ENCODE measurements around the gene DCAF5. TPM values are rescaled to one million over a fixed set of nuclear protein-coding genes. Genes with fewer than 3 reads are reported as not detected.

The DCAF5 gene
- total RNA-seq, 2 experiments from 2014 or later = 45.7 to 50.3 TPM

DNA sequence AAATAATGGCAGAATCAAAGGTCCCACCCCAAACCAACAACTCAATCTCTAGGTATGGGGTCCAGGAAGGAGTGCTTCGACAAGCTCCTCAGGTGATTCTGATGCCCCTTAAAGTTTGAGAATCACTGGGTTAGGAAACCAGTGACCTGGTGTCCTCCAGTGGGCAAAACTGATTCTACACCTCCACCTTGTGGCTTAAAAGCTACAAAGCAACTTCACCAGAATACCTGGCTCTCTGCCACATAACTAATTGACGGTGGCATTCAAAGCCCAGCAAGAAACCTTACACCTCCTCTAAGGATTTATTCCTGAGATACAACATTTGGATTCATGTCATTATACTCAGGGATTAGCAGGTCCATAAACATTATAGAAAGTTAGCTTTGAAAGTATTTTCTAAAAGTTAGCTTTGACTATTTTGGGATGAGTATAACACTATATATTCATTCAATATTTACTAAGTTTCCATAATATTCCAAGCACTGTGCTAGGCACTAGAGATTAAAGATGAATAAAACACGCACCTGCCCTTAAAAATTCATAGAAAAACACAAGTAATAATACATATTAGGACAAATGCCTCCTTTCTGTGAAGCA lies 45.4 kb downstream of the DCAF5 start:
- Mint-ChIP-seq H3K4me1 (peaks cover under 1% of the 10 kb centered on the region), H3K27me3 (no peaks in the 10 kb centered on the region), H3K4me3 (no peak overlapping the region), H3K36me3 (ENCODE audit: low read depth) (peaks cover 22% of the 10 kb centered on the region), H3K27ac (no peak overlapping the region), H3K9me3 (no peaks in the 10 kb centered on the region)
- DNase-seq = peak; percentile 24
- ChIA-PET POLR2A (interaction anchor here (0.9 to 1.2 kb wide), 2 partner anchors 195 to 197 kb away, joined by 3 to 5 read pairs; no protein-coding TSS in a partner anchor), CTCF (interaction anchor here (0.6 to 4.4 kb wide), 17 partner anchors 10 to 264 kb away, joined by 3 to 58 read pairs (median 4); no protein-coding TSS in a partner anchor)

DNA sequence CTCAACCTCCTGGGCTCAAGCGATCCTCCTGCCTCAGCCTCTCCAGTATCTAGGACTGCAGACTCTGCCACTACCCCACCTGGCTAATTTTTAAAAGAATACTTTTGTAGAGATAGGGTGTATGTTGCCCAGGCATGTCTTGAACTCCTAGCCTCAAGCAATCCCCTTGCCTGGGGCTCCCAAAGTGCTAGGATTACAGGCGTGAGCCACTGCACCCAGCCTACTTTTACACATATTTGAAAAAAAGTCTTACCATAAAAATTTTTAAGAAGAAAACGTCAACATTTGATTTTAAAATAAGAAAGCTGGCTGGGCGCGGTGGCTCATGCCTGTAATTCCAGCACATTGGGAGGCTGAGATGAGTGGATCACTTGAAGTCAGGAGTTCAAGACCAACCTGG lies 46.5 kb downstream of the DCAF5 start:
- no peaks in the 10 kb centered on the region for H3K27me3 Mint-ChIP-seq
- ChIA-PET POLR2A (no interaction called here), CTCF (interaction anchor here (1.0 to 4.4 kb wide), 6 partner anchors 16 to 244 kb away, joined by 3 to 58 read pairs (median 5); no protein-coding TSS in a partner anchor)
- H3K9me3 Mint-ChIP-seq = no peaks in the 10 kb centered on the region
- no peak overlapping the region for H3K4me3 Mint-ChIP-seq
- peaks cover 18% of the 10 kb centered on the region for H3K36me3 Mint-ChIP-seq (ENCODE audit: low read depth)
- no peak overlapping the region for H3K27ac Mint-ChIP-seq
- H3K4me1 Mint-ChIP-seq = peaks cover 5% of the 10 kb centered on the region
- DNase-seq = no peak

DNA sequence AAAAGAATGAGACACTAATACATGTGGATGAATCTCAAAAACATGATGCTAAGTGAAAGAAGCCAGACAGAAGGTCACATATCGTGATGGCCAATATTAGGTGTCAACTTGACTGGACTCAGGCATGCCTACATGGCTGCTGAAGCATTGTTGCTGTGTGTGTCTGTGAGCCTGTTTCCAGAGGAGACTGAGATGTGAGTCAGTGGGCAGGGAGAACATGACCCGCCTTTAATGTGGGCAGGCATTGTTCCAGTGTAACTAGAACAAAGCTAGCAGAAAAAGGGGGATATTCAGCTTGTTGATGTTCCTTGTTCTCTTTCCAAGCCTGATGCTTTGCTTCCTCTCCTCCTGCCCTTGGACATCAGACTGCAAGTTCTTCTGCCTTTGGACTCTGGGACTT lies 47.6 kb downstream of the DCAF5 start:
- H3K9me3 Mint-ChIP-seq = no peaks in the 10 kb centered on the region
- peaks cover 15% of the 10 kb centered on the region for H3K36me3 Mint-ChIP-seq (ENCODE audit: low read depth)
- no peak overlapping the region for H3K27ac Mint-ChIP-seq
- POLR2A ChIA-PET = no interaction called here
- no peak overlapping the region for H3K4me3 Mint-ChIP-seq
- DNase-seq = no peak
- H3K27me3 Mint-ChIP-seq = no peaks in the 10 kb centered on the region
- CTCF ChIA-PET = no interaction called here
- H3K4me1 Mint-ChIP-seq = peaks cover 13% of the 10 kb centered on the region

DNA sequence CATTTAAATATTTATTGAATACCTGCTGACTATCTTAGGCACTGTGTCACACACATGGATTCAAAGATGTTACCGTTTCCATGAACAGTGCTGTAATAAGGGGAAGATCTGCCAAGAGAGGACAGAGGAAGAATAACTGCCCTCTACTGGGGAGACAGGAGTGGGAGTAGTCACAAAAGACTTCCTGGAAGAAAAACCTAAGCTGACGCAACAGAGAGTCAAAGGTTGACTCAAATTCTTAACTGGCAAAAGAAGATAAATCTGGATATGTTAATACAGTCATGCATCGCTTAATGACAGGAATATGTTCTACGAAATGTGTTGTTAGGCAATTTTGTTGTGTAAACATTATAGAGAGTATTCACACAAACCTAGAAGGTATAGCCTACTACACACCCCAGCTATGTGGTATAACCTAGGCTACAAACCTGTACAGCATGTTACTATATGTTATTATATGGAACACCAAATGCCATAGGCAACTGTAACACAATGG lies 51.5 kb downstream of the DCAF5 start:
- H3K4me1 Mint-ChIP-seq = peaks cover 13% of the 10 kb centered on the region
- peak overlapping the region; percentile 0 for H3K27ac Mint-ChIP-seq
- ChIA-PET CTCF (interaction anchor here (0.7 to 3.7 kb wide), 4 partner anchors 189 to 231 kb away, joined by 3 to 15 read pairs (median 8); no protein-coding TSS in a partner anchor), POLR2A (no interaction called here)
- H3K4me3 Mint-ChIP-seq = no peak overlapping the region
- DNase-seq = no peak
- no peaks in the 10 kb centered on the region for H3K9me3 Mint-ChIP-seq
- peaks cover 13% of the 10 kb centered on the region for H3K36me3 Mint-ChIP-seq (ENCODE audit: low read depth)
- no peaks in the 10 kb centered on the region for H3K27me3 Mint-ChIP-seq

DNA sequence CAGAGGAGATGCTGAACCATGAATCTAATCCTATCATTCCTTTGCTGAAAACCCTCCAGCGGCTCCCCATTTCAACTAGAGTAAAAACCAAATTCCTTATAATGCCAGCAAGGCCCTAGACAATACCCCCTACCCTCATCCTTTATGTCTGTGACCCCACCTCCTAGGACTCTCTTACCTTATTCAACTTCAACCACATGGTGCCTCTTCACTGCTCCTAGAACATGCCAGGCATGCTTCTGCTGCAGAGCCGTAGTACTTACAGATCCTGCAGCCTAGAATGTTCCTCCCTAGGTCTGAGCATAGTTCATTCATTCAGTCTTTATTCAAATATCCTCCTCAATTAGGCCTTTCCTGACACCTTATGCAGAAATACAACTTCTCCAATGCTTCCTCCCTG lies 54.9 kb downstream of the DCAF5 start:
- Mint-ChIP-seq H3K27ac (no peak overlapping the region), H3K4me3 (no peak overlapping the region), H3K27me3 (no peaks in the 10 kb centered on the region), H3K9me3 (no peaks in the 10 kb centered on the region), H3K4me1 (peaks cover 17% of the 10 kb centered on the region), H3K36me3 (ENCODE audit: low read depth) (peaks cover 7% of the 10 kb centered on the region)
- POLR2A ChIA-PET = no interaction called here
- CTCF ChIA-PET = interaction anchor here (2.3 to 2.8 kb wide), 2 partner anchors 186 to 187 kb away, joined by 7 to 10 read pairs; no protein-coding TSS in a partner anchor
- no peak for DNase-seq

DNA sequence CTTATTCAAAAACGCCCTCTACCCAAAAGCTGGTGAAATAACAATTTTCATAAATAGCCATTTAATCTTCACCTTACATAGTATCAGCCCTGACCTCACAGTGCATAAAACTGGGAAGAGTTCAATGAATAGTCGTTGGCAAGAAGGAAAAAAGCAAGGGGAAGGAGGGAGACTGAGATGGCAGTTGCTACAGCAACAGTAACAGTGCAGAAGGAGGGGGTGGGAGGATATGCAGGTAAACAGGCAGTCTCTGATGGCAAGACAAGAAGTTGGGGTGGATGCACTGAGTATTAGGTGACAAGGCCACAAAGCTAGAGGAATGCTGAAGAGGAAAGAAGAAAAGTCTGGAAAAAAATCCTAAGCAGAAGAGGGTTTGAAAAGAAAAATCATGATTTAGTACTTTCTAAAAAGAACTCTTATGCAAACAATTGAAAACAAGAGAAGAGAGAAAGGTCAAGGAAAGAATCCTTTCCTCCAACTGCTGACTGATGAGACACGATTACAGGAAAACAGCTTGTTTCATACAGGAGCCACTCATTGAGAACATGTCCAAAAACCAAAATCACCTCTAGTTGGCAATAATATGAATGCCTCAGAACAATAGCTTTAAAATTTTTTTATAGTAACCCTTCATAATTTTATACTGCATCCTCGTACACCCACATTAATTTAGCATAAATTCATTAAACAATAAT lies 56.0 kb downstream of the DCAF5 start:
- H3K27me3 Mint-ChIP-seq = no peaks in the 10 kb centered on the region
- H3K36me3 Mint-ChIP-seq (ENCODE audit: low read depth) = peaks cover 7% of the 10 kb centered on the region
- CTCF ChIA-PET = interaction anchor here (2.3 kb wide), 1 partner anchor 186 kb away, joined by 7 read pairs; no protein-coding TSS in a partner anchor
- POLR2A ChIA-PET = no interaction called here
- DNase-seq = no peak
- no peaks in the 10 kb centered on the region for H3K9me3 Mint-ChIP-seq
- H3K4me3 Mint-ChIP-seq = no peak overlapping the region
- H3K27ac Mint-ChIP-seq = no peak overlapping the region
- peaks cover 18% of the 10 kb centered on the region for H3K4me1 Mint-ChIP-seq

DNA sequence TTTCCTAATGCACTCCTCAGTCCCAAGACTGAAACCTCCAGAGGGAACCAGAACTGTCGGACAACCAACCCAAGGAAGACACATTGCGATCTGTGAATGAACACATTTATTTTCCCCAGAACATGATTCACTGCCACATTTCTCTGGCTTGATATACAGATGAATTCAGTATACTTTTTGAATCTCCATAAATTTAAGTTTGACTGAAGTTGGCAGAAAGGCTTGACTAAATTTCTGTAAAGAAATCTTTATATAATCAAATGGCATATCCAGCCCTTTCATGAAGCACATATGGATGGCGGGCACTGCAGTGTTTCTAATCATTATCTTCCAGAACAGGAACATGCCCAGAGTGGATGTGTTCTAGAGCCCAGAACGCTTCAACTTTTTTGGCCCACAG lies 56.7 kb downstream of the DCAF5 start:
- Mint-ChIP-seq H3K27ac (no peak overlapping the region), H3K27me3 (no peaks in the 10 kb centered on the region), H3K9me3 (no peaks in the 10 kb centered on the region), H3K36me3 (ENCODE audit: low read depth) (peaks cover 11% of the 10 kb centered on the region), H3K4me3 (no peak overlapping the region), H3K4me1 (peaks cover 13% of the 10 kb centered on the region)
- ChIA-PET POLR2A (no interaction called here), CTCF (interaction anchor here (2.3 kb wide), 1 partner anchor 186 kb away, joined by 7 read pairs; no protein-coding TSS in a partner anchor)
- DNase-seq = no peak

DNA sequence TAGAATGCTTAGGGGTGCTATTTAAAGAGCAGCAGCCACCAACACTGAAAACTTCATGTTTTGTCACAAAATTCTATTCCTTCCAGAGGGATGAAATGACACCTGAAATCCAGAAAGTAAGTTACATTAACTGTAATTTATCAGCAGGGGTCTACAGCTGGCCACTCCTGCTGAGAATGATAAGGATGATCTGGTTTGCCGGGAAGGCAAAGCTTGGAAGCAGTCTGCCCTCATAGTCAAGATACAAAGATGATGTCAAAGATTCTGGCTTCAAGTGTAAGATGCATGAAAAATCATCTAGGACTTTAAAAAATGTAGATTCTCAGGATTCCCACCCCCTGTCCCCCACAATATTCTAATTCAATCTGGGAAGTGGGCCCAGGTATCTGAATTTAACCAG lies 58.4 kb downstream of the DCAF5 start:
- CTCF ChIA-PET = interaction anchor here (6.7 kb wide), 1 partner anchor 183 kb away, joined by 54 read pairs; no protein-coding TSS in a partner anchor
- no peaks in the 10 kb centered on the region for H3K9me3 Mint-ChIP-seq
- H3K4me3 Mint-ChIP-seq = no peak overlapping the region
- H3K36me3 Mint-ChIP-seq (ENCODE audit: low read depth) = peaks cover 21% of the 10 kb centered on the region
- no peak for DNase-seq
- POLR2A ChIA-PET = no interaction called here
- H3K27me3 Mint-ChIP-seq = no peaks in the 10 kb centered on the region
- H3K27ac Mint-ChIP-seq = no peak overlapping the region
- peaks cover 7% of the 10 kb centered on the region for H3K4me1 Mint-ChIP-seq

DNA sequence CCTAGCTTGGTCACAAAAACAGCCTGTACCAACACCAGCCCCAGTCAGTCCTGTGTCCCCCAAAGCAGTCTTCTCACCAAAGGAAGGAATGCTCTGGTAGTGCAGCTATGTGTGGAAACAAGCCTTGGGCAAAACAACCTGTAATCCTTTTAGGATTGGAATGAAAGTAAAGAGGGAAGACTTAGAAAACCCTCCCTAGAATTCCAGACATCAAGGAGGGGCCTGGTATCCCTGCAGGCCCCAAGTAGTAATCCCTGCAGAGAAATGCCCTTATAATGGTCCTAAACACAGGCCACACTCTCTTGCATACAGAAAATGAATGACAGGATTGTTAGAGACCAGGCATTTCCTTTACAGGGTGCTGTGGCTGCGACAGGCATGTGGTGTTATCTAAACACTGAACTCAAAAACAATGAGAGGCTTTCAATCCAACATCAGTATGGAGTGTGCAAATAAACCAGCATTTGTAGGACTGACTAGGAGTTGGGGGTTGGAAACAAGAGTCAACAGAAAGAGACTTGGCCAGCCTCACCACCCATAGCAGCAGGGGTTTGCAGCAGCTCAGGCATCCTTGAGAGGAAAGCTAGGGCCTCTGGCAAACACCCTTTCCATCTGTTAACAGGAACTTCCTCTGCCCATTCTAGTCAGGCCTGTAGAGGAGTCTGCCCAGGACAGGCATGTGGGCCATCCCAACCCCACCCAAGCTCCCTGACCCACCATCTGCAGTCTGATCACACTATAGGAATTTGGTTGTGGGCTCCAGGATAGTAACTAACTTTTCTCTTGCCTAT lies 59.1 kb downstream of the DCAF5 start:
- CTCF ChIA-PET = interaction anchor here (6.7 kb wide), 1 partner anchor 182 kb away, joined by 54 read pairs; no protein-coding TSS in a partner anchor

DNA sequence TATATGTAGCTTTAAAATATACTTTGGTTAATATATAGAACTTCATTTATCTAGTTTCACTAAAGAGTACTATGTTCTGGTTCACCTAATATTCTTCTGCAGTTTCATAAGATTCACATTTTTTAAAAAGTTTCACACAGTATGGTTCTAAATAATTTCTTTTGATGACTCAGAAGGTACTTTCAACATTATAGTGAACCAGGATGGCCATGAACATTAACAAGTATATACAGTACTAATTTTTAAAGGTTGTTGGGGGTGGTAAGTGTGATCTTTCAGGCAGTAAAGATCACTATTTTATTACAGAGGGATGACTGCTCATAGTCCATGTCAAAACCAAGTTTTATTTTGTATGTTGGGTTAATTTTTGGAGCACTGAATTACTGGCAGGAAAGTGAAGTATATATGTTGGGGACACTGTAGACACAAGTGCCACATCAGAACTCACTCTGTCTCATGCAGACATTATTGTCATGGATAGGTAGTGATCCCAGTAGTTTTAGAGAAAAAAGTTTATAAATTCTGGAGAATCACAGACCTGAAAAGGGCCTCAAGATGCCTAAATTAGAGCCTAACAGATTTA lies 60.0 kb downstream of the DCAF5 start:
- H3K27ac Mint-ChIP-seq = no peak overlapping the region
- peaks cover 20% of the 10 kb centered on the region for H3K36me3 Mint-ChIP-seq (ENCODE audit: low read depth)
- no peaks in the 10 kb centered on the region for H3K27me3 Mint-ChIP-seq
- H3K9me3 Mint-ChIP-seq = no peaks in the 10 kb centered on the region
- ChIA-PET POLR2A (no interaction called here), CTCF (interaction anchor here (1.5 to 6.7 kb wide), 2 partner anchors 15 to 181 kb away, joined by 4 to 54 read pairs; no protein-coding TSS in a partner anchor)
- H3K4me1 Mint-ChIP-seq = peaks cover 7% of the 10 kb centered on the region
- no peak for DNase-seq
- no peak overlapping the region for H3K4me3 Mint-ChIP-seq

More for the DNA sequence above, 59.1 kb downstream of the DCAF5 start:
- H3K36me3 Mint-ChIP-seq (ENCODE audit: low read depth) = peaks cover 22% of the 10 kb centered on the region
- POLR2A ChIA-PET = no interaction called here
- DNase-seq = no peak
- H3K27me3 Mint-ChIP-seq = no peaks in the 10 kb centered on the region
- H3K9me3 Mint-ChIP-seq = no peaks in the 10 kb centered on the region
- no peak overlapping the region for H3K27ac Mint-ChIP-seq
- peaks cover 7% of the 10 kb centered on the region for H3K4me1 Mint-ChIP-seq
- H3K4me3 Mint-ChIP-seq = no peak overlapping the region

DNA sequence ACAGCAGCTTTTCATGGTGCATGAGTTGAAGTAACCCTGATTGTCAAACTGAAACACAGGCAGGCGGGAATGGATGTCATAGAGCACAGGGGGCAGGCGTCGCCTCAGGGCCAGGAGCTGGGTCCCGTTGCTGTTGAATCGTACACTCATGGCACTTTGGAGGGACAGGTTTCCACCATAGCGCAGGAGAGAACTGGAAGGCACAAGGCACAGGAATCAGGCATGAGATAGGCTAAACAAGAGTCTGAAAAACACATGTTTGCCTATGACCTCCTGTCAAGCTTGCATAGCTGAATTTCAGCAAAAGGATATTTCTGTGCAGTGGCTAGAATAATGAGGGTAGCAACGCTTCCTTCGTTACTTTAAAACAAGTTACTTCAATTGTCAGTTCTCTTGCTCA lies 61.2 kb downstream of the DCAF5 start:
- no peak for DNase-seq
- ChIA-PET CTCF (interaction anchor here (1.4 to 6.7 kb wide), 4 partner anchors 8 to 229 kb away, joined by 4 to 54 read pairs (median 6); no protein-coding TSS in a partner anchor), POLR2A (no interaction called here)
- Mint-ChIP-seq H3K4me1 (peaks cover 7% of the 10 kb centered on the region), H3K9me3 (no peaks in the 10 kb centered on the region), H3K27ac (no peak overlapping the region), H3K36me3 (ENCODE audit: low read depth) (peaks cover 22% of the 10 kb centered on the region), H3K27me3 (no peaks in the 10 kb centered on the region), H3K4me3 (no peak overlapping the region)

DNA sequence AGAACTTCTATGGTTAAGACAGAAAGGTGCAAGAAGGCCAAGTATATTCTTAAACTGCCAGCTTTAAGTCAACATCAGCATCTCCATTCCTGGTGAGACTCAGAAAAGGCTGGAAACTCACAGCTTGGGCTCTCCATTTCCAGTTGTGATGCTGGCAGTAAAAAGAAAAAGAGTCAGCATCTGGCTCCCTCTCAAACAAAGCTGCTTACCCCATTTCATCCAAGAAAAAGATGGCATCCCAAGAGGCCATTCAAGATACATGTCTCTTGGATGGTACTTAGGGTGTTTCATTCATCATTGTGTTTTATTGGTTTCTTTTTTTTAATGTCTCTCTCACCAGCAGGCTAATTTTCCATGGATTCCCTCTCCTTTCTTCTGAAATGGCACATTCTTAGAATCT lies 61.9 kb downstream of the DCAF5 start:
- peaks cover 24% of the 10 kb centered on the region for H3K36me3 Mint-ChIP-seq (ENCODE audit: low read depth)
- no peaks in the 10 kb centered on the region for H3K9me3 Mint-ChIP-seq
- H3K27me3 Mint-ChIP-seq = no peaks in the 10 kb centered on the region
- CTCF ChIA-PET = interaction anchor here (1.2 to 6.7 kb wide), 6 partner anchors 9 to 228 kb away, joined by 3 to 54 read pairs (median 4); no protein-coding TSS in a partner anchor
- no peak overlapping the region for H3K27ac Mint-ChIP-seq
- no peak for DNase-seq
- no peak overlapping the region for H3K4me3 Mint-ChIP-seq
- POLR2A ChIA-PET = no interaction called here
- H3K4me1 Mint-ChIP-seq = peaks cover 7% of the 10 kb centered on the region

Measured in activated CD4-positive, alpha-beta memory T cell treated with anti-CD3 and anti-CD28 coated beads, Interleukin-2, amount 10 ng/mL, durations not matched to agents 7 days and 5 days (primary cell).